GM19468 (cell line): ENCODE results near the gene LHX3.

Experiments used
- ATAC-seq: cut with Tn5 transposase; IDR thresholded peaks from one replicate; pipeline ENCODE4 v1.9.1; 2021; ENCODE audit warnings: mild to moderate bottlenecking, moderate library complexity, moderate number of reproducible peaks; ENCODE audit not compliant: unreplicated experiment; ENCODE audit errors: extremely low read depth

The LHX3 gene

DNA sequence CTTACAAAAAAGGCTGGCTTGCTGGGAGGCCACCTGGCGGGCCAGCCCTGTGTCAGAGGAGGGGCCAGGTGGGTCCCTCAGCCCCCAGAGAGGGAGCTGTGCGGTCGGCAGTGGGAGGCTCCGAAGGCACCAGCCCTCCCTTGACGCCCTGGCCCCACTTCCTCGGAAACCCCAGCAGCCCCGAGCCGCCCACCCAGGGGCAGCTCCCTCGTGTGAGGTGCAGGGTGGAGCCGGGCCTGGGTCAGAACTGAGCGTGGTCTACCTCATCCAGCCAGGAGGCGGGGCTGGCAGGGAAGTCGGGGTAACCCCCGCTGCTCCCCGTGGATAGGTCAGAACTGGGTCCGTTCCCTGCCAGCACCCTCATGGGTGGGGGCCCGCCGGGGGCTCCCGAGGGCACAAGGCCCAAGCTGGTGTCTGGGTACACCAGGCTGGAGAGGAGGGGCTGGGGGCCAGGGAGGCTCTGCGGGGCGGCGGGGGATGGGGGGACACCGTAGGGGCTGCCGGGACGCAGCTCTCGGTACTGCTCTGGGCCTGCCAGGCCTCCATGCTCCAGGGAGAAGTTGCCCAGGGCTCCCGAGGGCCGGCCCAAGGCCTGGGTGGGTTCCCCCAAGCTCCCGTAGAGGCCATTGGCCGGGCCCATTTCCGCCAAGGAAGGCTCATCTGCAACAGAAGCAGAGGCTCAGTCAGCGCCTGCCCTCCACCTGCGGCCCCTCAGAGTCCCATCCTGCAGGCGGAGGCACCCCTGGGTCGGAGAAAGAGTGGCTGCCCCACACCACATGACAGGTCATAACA lies 7.6 kb downstream of the LHX3 start:
- no peak for ATAC-seq

DNA sequence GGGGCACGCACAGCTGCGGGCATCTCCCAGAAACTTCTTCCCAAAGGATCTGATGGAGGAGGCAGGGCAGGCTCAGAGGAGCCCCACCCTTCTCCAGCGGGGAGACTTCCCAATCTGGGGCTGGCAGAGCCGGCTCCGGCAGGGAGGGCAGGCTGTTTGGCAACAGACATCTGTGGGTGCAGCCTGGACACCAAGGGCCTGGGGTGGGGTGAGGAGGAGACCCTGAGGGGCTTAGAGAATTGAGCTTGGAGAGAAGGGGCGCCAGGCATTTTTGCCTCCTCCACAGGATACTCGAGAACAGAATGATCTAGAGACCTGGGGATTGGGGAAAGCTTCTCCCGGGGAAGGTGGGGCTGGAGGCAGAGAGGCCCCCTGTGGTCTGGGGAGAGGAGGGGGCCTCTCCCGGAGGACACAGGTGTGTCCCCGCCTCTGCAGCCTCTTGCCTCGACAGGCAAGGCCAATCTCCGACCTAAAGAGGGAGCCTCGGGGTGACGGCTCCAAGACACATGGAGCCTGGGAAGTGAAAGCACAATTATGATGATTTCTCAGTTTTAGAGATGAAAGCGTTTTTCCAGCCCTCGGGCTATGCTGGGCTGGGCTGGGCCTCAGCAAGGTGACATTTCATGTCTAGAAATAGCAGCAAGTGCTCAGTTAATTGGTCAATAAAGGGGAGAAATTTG lies 8.4 kb downstream of the LHX3 start:
- ATAC-seq, result no peak

DNA sequence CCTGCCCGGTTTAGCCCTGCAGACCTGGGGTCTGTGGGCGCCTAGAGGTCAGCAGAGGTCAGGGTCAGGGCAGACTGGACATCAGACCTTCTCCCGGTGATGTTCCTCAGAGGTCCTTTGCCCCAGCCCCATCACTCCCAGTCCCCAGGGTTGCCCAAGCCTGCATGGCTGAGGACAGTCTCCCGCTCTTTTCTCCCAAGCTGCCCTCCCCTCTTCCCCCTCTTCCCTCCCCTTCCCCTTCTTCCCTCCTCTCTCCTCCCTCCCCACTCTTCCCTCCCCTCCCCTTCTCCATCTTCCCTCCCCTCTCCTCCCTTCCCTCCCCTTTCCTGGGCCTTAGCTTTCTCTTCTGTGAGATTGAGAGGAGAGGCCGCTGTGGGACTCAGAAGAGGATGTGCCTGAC lies 10.4 kb downstream of the LHX3 start:
- ATAC-seq, result no peak

DNA sequence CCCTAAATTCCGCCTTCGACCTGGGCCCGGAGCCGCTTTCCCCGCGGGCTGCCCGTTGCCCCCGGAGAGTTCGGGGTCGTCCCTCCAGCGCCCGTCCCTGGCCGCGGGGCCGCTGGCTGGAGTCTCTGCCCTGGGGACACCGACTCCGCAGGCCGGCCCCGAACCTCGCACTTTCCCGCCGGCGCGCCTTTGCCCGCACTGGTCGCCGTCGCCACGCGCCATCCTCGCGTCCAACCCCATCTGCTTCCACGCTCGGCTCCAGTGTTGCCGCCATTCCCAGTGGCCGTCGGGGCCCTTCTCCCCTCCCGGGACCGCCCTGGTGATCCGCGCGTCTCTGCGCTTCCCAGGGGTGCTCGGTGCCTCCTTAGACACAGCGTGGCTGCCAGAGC lies 11.0 kb downstream of the LHX3 start:
- no peak for ATAC-seq

DNA sequence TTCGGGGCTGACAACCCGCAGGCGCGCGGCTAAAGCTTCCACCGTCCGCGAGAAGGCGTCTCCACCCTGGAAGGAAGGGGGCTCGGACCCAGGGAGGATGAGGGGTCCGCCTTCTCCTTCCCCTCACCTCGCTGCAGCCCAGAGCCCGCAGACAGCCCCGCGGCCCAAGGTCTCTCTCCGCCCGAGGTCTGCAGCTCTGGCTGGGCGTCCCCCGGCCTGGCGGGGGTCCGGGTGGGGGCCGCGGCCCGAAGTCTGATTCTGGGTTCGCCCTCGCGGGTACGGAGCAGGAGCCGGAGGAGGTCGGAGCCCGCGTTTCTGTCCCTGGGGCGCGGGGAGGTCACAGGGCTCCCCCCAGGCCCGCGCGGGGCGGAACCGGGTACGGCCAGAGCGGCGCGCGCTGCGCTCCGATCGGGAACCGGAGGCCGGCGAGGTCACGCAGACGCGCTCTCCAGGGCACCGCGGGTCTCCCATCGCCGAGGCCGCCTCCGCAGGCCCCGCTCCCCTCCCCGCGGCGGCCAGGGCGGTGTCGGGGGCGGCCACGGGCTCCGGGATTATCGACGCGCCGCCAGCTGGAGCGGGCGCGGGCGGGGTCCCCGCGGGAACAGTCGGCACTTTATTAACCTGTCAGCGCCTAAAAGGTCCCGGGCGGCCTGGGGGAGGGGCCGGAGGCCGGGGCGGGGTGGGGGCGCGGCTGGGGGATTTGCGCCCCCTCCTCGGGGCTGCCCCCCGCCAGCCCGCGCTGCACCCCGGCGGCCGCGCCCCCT lies 11.6 kb downstream of the LHX3 start:
- no peak for ATAC-seq

DNA sequence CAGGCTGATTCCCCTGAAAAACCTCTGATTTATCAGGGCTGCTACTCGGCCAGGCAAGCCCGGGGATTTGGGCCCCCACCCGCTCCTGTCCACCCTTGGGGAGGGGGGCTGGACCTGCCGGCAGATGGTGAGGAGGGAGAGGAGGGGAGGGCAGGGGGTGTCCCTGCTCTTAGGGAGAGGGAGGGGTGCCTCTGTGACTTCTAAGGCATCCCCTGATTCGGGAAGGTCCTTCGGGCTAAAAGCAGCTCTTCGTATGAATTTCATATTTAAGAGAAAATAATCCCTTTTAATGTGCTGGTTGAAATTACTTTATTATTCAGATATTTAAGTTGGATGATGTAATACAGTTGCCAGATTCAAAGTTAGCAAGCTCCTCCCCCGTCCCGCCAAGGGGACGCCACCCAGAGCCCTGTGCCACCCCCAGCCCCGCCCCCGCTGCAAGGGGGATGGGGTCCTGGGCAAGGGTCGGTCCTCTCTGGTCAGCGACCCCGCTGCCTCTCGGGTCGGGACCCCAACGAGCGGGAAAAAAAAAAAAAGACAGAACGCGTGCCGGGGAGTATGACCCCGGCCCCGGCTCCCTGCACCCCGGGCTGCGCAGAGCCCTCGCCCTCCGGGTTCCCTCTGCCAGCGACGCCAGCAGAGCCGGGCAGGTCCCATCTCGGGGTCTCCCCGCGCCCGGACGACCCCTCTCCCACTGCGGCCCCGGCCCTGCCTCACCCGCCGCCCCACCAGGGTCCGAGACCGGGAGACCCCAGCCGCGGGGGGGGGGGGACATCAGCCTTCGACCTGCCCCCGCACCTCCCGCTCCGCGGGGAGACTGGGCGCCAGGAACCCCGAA lies 12.4 kb downstream of the LHX3 start:
- no peak for ATAC-seq

DNA sequence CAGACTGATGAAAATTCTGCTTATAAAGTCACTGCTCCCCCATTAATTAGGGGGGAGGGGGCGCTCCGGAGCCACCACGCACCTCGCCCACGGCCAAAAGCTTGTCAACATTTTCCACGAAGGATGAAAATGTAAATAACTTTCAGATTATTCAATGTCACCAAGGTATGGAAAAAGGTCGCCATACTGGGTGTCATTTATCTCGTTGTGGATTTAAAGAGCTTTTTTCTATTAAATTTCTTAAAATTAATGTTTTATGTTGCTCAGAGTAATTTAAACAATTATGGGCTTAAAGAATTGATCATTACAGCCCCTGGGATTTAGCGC lies 13.0 kb downstream of the LHX3 start:
- ATAC-seq, result no peak

DNA sequence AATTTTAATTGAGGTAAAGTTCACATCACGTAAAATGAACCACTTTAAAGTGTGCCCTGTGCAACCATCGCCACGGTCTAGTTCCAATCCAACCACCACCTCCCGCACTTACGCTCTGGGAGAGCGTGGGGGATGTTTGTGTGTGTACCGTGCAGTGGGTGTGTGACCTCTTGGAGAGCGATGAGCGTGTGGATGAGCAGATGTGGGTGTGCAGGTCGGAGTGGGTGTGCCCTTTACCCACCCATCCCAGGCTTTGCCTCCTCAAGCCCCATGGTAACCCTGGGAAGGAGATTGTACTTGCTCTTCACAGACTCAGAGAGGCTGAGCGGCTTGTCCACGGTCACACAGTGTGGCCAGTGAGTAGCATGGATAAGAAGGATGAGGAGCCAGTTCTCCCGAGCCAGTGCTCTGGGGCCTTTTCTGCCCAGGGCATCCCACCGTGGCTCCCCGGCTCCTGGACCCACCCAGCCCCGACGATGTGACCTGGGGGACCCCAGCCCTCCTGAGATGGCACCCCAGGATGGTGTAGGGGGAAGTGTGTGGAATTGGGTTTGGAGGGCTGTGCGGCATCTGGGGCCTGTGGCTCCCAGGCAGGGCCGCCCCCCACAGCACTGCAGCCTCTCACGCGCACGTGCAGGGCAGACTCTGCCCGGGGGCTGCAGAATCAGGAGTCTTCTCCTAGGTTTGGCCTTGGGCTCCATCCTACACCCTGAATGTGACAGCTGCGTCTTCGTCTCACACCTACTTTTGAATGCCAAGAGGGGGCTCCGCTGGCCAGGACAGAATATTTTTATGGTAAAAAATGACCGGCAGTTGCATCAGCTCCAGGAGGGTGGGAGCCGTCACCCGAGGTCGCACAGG lies 13.6 kb downstream of the LHX3 start:
- ATAC-seq, result no peak

DNA sequence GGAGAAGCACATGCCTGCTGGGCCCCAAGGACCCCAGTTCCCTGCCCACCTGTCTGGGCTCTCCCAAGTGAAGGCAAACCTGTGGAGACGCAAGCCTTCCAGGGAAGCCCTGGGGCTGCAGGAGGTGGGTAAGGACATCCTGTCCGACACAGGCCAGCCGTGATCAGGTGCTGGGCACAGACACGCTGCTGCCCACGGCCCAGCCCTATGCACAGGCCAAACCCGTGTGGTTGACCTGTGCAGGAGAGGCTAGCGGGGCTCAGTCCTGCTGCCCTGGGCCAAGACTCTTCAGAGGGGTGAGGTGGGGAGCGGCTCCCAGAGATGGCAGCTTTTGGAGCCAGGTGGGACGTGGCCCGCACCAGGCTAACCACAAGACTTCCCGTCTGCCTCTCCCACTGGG lies 14.3 kb downstream of the LHX3 start:
- no peak for ATAC-seq

DNA sequence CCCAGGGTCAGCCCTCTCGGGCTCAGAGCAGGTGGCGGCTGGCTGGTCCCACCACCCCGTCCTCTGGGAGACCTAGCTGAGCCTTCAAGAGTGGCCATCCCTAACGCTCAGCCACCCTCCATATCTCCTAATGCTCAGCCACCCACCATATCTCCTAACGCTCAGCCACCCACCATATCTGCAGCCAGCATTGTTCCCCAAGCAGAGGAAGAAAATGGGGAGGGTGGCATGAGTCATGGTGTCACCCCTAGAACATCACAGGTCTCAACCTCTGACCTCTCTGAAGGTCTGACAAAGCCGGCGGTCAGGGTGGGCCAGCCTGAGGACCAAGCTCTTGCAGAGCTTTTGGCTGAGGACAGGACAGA lies 14.7 kb downstream of the LHX3 start:
- no peak for ATAC-seq

DNA sequence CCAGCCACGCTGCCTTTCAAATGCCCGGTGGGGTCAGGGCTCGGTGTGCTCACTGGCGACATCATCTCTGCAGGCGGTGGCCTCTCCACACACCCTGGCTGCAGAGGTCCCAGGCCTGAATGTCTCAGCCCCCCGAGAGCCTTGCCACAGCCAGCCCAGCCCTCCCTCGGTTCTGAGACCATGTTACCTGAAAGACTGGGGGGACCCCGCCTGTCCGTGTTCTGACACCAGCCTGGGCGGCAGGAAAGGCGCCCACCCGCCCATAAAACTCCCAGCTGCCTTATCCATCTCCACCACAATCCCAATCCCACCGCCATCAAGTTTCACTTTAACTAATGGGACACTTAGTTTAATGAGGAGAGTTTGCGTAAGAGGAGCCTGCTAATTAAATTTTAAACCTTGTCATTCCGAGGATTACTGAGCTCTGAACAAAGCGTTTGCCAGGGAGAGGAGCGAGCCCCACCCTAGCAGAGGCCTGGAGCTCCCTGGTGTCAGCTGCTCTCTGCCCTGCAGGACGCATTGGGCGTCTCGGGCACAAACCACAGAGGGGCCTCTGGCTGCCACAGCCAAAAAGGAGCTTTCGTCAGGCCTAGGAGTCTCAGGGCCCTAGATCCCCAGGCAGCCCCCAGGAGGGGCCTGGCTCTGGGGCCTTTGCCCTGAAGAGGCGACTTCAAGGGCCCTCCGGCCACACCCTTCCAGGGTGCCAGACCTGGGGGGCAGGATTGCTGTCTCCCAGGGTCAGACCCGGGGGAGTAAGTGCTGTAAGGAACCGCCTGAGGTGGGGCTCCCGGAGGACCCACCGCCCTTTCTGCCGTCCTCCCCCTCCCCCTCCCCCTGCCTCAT lies 15.3 kb downstream of the LHX3 start:
- no peak for ATAC-seq

DNA sequence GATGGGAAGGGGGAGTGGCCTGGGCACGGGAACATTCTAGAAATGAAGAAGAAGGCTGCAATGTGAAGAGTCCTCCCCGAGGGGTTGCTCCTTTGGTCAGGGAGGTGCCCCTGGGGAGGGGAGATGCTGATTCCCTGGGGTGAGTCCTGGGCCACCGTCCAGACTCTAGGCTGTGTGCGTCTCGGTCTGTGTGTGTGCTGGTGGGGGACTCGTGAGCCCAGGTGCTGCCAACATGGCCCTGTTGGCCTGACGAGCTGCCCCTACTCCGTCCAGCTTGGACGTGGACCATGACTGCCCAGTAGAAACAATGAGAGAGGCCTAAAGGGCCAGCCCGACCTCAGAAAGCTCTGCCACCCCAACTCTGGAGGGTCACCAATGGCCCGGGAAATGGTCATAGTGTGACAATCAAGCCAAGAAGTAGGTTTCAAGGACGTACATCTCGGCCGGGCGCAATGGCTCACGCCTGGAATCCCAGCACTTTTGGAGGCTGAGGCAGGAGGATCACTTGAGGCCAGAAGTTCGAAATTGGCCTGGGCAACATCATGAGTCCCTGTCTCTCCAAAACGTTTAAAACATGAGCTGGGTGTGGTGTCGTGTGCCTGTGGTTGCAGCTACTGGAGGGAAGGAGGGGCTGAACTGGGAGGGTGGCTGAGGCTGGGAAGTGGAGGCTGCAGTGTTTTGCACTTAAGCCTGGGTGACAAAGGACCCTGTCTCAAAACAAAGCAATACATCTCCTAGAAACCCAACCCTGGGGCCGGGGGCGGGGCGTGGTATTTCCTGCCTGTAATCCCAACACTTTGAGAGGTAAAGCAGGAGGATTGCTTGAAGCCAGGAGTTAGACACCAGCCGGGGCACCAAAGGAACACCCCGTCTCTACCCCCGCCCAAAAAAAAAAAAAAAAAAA lies 17.0 kb downstream of the LHX3 start:
- no peak for ATAC-seq

DNA sequence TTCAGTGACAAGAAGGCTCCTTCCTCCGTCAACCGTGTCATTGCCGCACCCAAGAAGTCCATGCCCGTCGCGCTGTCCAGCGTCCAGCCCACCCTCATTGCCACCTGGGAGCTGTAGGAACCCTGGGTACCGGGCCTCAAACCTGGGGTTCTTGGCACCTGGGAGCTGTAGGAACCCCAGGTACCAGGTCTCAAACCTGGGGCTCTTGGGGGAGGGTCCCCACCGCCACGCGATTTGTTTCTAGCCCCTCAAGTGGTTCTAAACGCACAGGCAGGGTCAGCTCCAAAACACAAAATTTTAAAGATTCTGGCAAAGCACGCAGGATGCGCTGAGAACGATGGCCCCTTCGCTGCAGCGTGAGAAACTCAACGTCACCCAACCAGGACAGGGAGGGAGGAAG lies 17.7 kb downstream of the LHX3 start:
- no peak for ATAC-seq

DNA sequence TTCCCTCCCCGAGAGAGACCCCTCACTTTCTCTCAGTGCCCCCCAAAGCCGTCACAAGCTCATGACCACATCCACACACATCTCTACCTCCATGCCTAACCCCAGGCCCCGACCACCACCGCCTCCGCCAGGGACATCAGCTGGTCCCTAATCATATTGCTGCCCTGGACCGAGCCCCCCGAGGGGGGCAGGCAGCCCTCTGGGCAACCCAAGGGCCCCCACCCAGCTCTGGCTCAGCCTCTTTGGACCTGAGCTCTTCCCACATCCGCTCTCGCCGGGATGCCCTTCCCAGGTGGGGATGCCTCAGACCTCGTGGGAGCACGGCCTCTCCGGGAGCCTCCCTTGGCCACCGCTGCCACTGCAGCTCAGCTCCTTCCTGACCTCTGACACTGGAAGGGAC lies 18.5 kb downstream of the LHX3 start:
- no peak for ATAC-seq

DNA sequence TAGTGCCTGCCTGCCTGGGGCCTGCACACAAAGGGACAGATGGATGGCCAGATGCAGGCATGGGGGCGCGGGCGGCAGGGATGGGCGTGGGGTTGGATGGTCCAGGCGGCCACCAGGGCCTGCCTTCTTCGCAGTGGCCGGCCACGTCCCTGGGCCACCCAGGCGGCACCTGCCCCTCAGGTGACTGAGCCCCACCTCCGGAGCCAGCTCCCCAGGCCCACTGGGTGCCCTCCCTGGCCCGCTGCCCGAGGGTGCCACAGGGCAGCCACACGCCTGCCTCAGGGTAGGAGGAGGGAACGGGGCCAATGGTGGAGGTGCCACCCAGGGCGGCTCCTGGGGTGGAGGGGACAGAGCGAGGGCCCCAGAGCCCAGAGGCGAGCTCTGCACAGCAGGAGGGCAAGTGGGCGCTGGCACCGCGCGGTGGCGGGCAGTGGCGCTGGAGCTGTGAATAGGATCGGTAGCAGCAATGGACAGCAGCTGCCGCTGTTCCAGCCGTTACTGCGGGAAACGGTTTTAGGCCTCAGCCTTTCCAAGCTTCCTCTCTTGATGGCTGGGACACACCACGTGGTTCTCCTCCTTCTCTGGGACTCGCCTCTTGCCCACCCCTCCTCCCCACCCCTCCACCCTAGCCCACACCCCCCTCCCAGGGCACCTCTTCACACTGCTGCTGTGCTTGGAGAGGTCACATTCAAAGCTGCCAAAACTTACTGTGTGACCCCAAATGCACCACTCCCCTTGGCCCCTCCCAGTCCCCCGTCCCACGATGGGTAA lies 19.1 kb downstream of the LHX3 start:
- ATAC-seq, result no peak

DNA sequence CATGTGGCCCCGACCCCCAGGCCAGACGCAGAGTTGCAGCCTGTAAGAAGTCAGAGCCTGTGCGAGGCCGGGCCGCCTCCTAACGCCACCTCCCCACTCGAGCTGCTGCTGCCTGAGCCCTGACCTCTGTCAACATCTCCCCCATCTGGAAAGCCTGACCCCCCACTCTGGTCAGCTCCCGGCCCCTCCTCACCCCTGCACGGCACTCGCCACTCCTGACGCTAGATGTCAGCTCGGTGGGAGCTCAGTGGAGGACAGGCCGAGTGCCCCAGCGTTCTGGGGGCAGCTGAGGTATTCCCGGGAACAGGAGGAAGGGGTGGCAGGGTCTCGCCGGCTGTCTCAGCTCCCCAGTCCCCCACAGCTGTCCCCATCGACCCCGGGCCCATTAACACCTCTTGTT lies 19.9 kb downstream of the LHX3 start:
- no peak for ATAC-seq

DNA sequence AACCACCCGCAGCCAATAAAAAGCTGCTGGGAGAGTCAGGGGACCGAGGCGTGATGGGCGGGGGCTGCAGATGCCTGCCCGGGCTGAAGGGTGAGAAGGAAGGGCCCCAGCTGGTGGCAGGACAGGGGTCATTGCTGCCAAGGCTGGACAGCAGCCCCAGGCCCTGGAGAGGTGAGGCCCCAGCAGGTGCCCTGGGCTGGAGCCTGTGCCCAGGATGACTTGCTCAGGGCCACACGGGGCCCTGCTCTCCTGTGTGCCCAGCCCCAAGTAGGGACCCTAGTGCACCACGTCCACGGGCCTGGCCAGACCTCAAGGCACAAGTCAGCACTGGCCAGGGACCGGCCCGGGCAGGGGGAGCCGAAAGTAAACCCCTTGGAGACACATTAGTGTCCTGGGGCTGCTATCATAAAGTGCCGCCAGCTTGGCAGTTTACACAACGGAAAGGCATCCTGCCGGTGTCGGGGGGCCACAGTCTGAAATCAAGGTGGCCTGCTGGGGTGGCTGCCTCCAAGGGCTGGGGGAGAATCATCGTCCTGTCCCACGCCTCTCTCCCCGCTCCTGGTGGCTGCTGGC lies 22.0 kb downstream of the LHX3 start:
- ATAC-seq, result no peak
